ENCODE data around the gene ARHGAP25. TPM values are rescaled to one million over a fixed set of nuclear protein-coding genes. Genes with fewer than 3 reads are reported as not detected.

ARHGAP25 gene
- polyA plus RNA-seq, 1 donor (not counting 4 experiments of a cell fraction or from before 2014, with no cell fraction given) = 25.3 TPM

GRCh38 chr2:68726608-68727367 lies 7.8 kb upstream of the ARHGAP25 start:
- H3K27me3 ChIP-seq (ENCODE audit: control insufficient read depth, extremely low read depth, insufficient read depth, low read length) = no peaks in the 10 kb centered on the region
- dilution Hi-C loops (cut with MboI; ENCODE audit: extremely low pct_ligation_motif_present, low sequenced_read_pairs) = no loop called here
- H3K9ac ChIP-seq (ENCODE audit: control insufficient read depth, extremely low read depth, insufficient read depth, low read length) = no peak overlapping the region
- H3K36me3 ChIP-seq (ENCODE audit: control insufficient read depth in 2 of 2, extremely low read depth in 1 of 2, insufficient read depth in 2 of 2, low read length in 2 of 2) = no peaks in the 10 kb centered on the region
- no peak for FAIRE-seq
- H4K20me1 ChIP-seq (ENCODE audit: control insufficient read depth, extremely low read depth, insufficient read depth, low read length) = no peaks in the 10 kb centered on the region
- no peak for TF ChIP-seq EZH2 (IDR thresholded peaks at IDR 0.05; ENCODE audit: low read length)
- no peak for TF ChIP-seq CTCF (optimal IDR thresholded peaks at IDR 0.05 in 1 of 3, IDR thresholded peaks at IDR 0.05 in 1 of 3, conservative IDR thresholded peaks at IDR 0.05 in 1 of 3; ENCODE audit: extremely low read depth in 1 of 3, insufficient read depth in 2 of 3, low read length in 3 of 3)
- H3K27ac ChIP-seq (ENCODE audit: control insufficient read depth, insufficient read depth, low read length) = peak overlapping the region; percentile 45
- peak overlapping the region; percentile 24 for H3K4me2 ChIP-seq (ENCODE audit: control insufficient read depth, extremely low read depth, insufficient read depth, low read depth, low read length)
- no peak for DNase-seq (ENCODE audit: low read depth, low spot score)
- H3K4me3 ChIP-seq (ENCODE audit: control insufficient read depth in 2 of 3, extremely low read depth in 1 of 3, insufficient read depth in 2 of 3, low read depth in 1 of 3, low read length in 3 of 3) = no peak overlapping the region
- no peaks in the 10 kb centered on the region for H3K79me2 ChIP-seq (ENCODE audit: control insufficient read depth, insufficient read depth, low read length)
- peaks cover 26% of the 10 kb centered on the region for H3K4me1 ChIP-seq (ENCODE audit: control insufficient read depth, extremely low read depth, insufficient read depth, low read length)
- H3K9me1 ChIP-seq (ENCODE audit: control insufficient read depth, extremely low read depth, insufficient read depth, low read length) = peaks cover under 1% of the 10 kb centered on the region
- H2AFZ ChIP-seq (ENCODE audit: control insufficient read depth, low read length) = no peak overlapping the region
- no peaks in the 10 kb centered on the region for H3K9me3 ChIP-seq (ENCODE audit: control insufficient read depth, low read depth, low read length)

DNA sequence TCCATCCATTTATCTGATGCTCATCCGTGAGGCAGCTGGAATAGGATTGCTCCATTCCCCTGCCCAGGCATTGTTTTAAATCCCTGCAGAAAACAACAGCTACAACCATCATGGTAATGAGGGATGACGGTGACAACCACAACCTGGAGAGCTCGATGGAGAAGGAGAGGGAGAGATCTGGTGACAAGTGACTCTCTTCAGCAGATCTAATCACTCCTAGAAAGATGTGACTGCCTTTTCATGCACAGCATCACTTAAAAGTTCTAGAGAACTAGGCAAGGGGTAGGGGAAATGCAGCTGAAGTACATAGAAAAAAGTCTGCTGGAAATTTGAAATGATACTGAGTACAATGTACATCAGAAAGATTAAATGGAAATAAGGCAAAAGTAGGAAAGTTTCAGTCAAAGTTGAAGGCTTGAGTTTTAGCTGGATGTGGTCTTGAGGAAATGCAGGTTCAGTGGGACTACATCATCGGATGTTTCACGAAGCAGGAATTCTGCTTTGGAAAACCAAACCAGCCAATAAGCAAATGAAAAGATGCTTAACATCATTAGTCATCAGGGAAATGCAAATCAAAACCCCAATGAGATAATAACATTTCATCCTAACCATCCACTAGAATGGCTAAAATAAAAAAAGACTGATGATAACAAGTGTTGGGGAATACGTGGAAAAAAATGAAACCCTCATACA lies 6.8 kb upstream of the ARHGAP25 start:
- TF ChIP-seq EZH2 (IDR thresholded peaks at IDR 0.05; ENCODE audit: low read length) (no peak), CTCF (optimal IDR thresholded peaks at IDR 0.05 in 1 of 3, IDR thresholded peaks at IDR 0.05 in 1 of 3, conservative IDR thresholded peaks at IDR 0.05 in 1 of 3; ENCODE audit: extremely low read depth in 1 of 3, insufficient read depth in 2 of 3, low read length in 3 of 3) (no peak)
- H4K20me1 ChIP-seq (ENCODE audit: control insufficient read depth, extremely low read depth, insufficient read depth, low read length) = no peaks in the 10 kb centered on the region
- no peak overlapping the region for H3K4me3 ChIP-seq (ENCODE audit: control insufficient read depth in 2 of 3, extremely low read depth in 1 of 3, insufficient read depth in 2 of 3, low read depth in 1 of 3, low read length in 3 of 3)
- FAIRE-seq (peak; percentile 69), DNase-seq (ENCODE audit: low read depth, low spot score) (no peak)
- H2AFZ ChIP-seq (ENCODE audit: control insufficient read depth, low read length) = no peak overlapping the region
- no peak overlapping the region for H3K9ac ChIP-seq (ENCODE audit: control insufficient read depth, extremely low read depth, insufficient read depth, low read length)
- no peaks in the 10 kb centered on the region for H3K9me1 ChIP-seq (ENCODE audit: control insufficient read depth, extremely low read depth, insufficient read depth, low read length)
- H3K4me1 ChIP-seq (ENCODE audit: control insufficient read depth, extremely low read depth, insufficient read depth, low read length) = peaks cover 23% of the 10 kb centered on the region
- H3K4me2 ChIP-seq (ENCODE audit: control insufficient read depth, extremely low read depth, insufficient read depth, low read depth, low read length) = peak overlapping the region; percentile 45
- H3K9me3 ChIP-seq (ENCODE audit: control insufficient read depth, low read depth, low read length) = no peaks in the 10 kb centered on the region
- no peaks in the 10 kb centered on the region for H3K79me2 ChIP-seq (ENCODE audit: control insufficient read depth, insufficient read depth, low read length)
- peak overlapping the region; percentile 45 for H3K27ac ChIP-seq (ENCODE audit: control insufficient read depth, insufficient read depth, low read length)
- dilution Hi-C loops (cut with MboI; ENCODE audit: extremely low pct_ligation_motif_present, low sequenced_read_pairs) = no loop called here
- no peaks in the 10 kb centered on the region for H3K27me3 ChIP-seq (ENCODE audit: control insufficient read depth, extremely low read depth, insufficient read depth, low read length)
- H3K36me3 ChIP-seq (ENCODE audit: control insufficient read depth in 2 of 2, extremely low read depth in 1 of 2, insufficient read depth in 2 of 2, low read length in 2 of 2) = no peaks in the 10 kb centered on the region

Measured in keratinocyte (primary cell).